Caco-2 (cell line): Measurements from ENCODE around the gene ADRA1B. TPM values are rescaled to one million over a fixed set of nuclear protein-coding genes. Genes with fewer than 3 reads are reported as not detected.

ENCODE experiments used
- BruUV-seq: library from RNA; stranded (reverse); fragments of 400-500 nt; replicated peaks from 2 replicates; lab custom pipeline; 2021; lab: Mats Ljungman, UMichigan
- CTCF ChIA-PET: fragments of 300-600 bp; sonication (Branson Sonifier 250); formaldehyde crosslinking; loops from one replicate; lab custom pipeline; 2022; ENCODE audit warnings: antibody characterized with exemption; lab: Charles Lee
- POLR2A ChIA-PET: fragments of 300-600 bp; sonication (Branson Sonifier 250); formaldehyde crosslinking; loops from one replicate; lab custom pipeline; 2022; ENCODE audit warnings: antibody characterized with exemption; lab: Charles Lee
- DNase-seq, 2 experiments: peaks; one replicate each; pipeline versions ENCODE4 v3.0.0 to v3.0.0-alpha.2; 2020 to 2022
- H3K27me3 ChIP-seq: replicated peaks from 2 replicates; pipeline ENCODE4 v1.6.0; 2011; ENCODE audit warnings: low read length; ENCODE audit not compliant: control insufficient read depth, insufficient read depth
- H3K36me3 ChIP-seq: 2 replicates; pipeline ENCODE4 v1.5.1; 2011; ENCODE audit warnings: low read length; ENCODE audit not compliant: control insufficient read depth, insufficient read depth
- H3K4me1 ChIP-seq: fragments of 250-450 bp; sonication (Bioruptor Pico); 2 replicates; pipeline ENCODE4 v1.5.1; 2020; ENCODE audit warnings: mild to moderate bottlenecking
- H3K4me3 ChIP-seq: 2 replicates; pipeline ENCODE4 v1.5.1; 2011; ENCODE audit warnings: low read depth, mild to moderate bottlenecking, control low read depth, low read length
- H3K9me3 ChIP-seq: fragments of 250-450 bp; sonication (Bioruptor Pico); 2 replicates; pipeline ENCODE4 v1.5.1; 2020; ENCODE audit warnings: mild to moderate bottlenecking, moderate library complexity
- H3K27ac Mint-ChIP-seq: one replicate; pipeline ENCODE4 v1.8.0; 2022; ENCODE audit warnings: mixed read lengths; ENCODE audit not compliant: unreplicated experiment
- H3K27me3 Mint-ChIP-seq: one replicate; pipeline ENCODE4 v1.8.0; 2022; ENCODE audit warnings: mixed read lengths; ENCODE audit not compliant: insufficient read depth, unreplicated experiment
- H3K36me3 Mint-ChIP-seq: one replicate; pipeline ENCODE4 v1.8.0; 2022; ENCODE audit warnings: mild to moderate bottlenecking, mixed read lengths; ENCODE audit not compliant: insufficient read depth, unreplicated experiment
- H3K4me1 Mint-ChIP-seq: one replicate; pipeline ENCODE4 v1.8.0; 2022; ENCODE audit warnings: low read depth, mixed read lengths; ENCODE audit not compliant: unreplicated experiment
- H3K4me3 Mint-ChIP-seq: one replicate; pipeline ENCODE4 v1.8.0; 2022; ENCODE audit warnings: mild to moderate bottlenecking, moderate library complexity, mixed read lengths; ENCODE audit not compliant: unreplicated experiment
- H3K9me3 Mint-ChIP-seq: one replicate; pipeline ENCODE4 v1.8.0; 2022; ENCODE audit warnings: mixed read lengths; ENCODE audit not compliant: unreplicated experiment
- intact Hi-C: fragments of 100-400 bp; cut with micrococcal nuclease; formaldehyde crosslinking; loops from one replicate; pipeline ENCODE4 v1.10.0; 2022; ENCODE audit not compliant: unreplicated experiment
- total RNA-seq: library from RNA; stranded (reverse); gene quantifications from 2 replicates; pipeline ENCODE4 v1.2.3, GENCODE V29; 2022
- TF ChIP-seq, protein P1 (sequence below), 2 experiments: fragments of 200-600 bp in 1 of 2; IDR thresholded peaks; 1 replicate in 1 of 2; 2 replicates in 1 of 2; pipeline versions ENCODE4 v1.5.1 to v1.8.0; 2011 to 2022; ENCODE audit warnings: antibody characterized with exemption in 1 of 2, control low read depth in 1 of 2, inconsistent platforms in 1 of 2, low read depth in 1 of 2, low read length in 1 of 2, mild to moderate bottlenecking in 1 of 2, moderate library complexity in 1 of 2; ENCODE audit not compliant: insufficient read depth in 1 of 2, severe bottlenecking in 1 of 2, unreplicated experiment in 1 of 2

Gene ADRA1B
- total RNA-seq, 1 experiment from 2014 or later: not detected

DNA sequence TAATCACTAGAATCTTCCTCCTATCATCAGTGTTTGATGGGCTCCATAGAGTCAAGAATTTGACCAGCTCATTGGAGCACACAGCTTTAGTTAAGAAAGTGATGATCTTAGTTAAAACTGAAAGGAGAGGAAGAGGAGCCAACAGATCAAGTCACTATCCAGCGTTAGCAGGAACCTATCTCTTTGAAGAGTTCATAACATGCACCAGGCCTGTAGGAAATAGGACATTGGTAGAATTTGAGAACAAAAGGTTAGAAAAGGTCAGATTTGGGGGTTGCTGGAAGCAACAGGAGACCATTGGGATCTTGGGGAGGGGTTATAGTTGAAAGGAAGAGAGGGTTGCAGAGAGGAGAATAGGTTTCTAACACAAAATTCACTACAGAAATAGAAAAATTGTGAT lies 11.4 kb upstream of the ADRA1B start:
- intact Hi-C loops: no loop called here
- Histone ChIP-seq H3K36me3 (no peaks in the 10 kb centered on the region), H3K27me3 (peaks cover 1% of the 10 kb centered on the region; the same call in 1 of the 2 replicates), H3K4me3 (no peak overlapping the region), H3K9me3 (no peaks in the 10 kb centered on the region), H3K4me1 (no peaks in the 10 kb centered on the region)
- Mint-ChIP-seq H3K4me1 (no peaks in the 10 kb centered on the region), H3K36me3 (no peaks in the 10 kb centered on the region), H3K4me3 (no peak overlapping the region), H3K9me3 (no peaks in the 10 kb centered on the region), H3K27ac (no peak overlapping the region), H3K27me3 (peaks cover 5% of the 10 kb centered on the region)
- TF ChIP-seq, protein P1, sequence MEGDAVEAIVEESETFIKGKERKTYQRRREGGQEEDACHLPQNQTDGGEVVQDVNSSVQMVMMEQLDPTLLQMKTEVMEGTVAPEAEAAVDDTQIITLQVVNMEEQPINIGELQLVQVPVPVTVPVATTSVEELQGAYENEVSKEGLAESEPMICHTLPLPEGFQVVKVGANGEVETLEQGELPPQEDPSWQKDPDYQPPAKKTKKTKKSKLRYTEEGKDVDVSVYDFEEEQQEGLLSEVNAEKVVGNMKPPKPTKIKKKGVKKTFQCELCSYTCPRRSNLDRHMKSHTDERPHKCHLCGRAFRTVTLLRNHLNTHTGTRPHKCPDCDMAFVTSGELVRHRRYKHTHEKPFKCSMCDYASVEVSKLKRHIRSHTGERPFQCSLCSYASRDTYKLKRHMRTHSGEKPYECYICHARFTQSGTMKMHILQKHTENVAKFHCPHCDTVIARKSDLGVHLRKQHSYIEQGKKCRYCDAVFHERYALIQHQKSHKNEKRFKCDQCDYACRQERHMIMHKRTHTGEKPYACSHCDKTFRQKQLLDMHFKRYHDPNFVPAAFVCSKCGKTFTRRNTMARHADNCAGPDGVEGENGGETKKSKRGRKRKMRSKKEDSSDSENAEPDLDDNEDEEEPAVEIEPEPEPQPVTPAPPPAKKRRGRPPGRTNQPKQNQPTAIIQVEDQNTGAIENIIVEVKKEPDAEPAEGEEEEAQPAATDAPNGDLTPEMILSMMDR (IDR thresholded peaks at IDR 0.05; ENCODE audit: insufficient read depth in 1 of 2, low read depth in 1 of 2, low read length in 1 of 2, severe bottlenecking in 1 of 2, unreplicated experiment in 1 of 2): no peak
- BruUV-seq: no TSS peak
- CTCF ChIA-PET: no interaction called here
- POLR2A ChIA-PET: no interaction called here
- no peak for DNase-seq

DNA sequence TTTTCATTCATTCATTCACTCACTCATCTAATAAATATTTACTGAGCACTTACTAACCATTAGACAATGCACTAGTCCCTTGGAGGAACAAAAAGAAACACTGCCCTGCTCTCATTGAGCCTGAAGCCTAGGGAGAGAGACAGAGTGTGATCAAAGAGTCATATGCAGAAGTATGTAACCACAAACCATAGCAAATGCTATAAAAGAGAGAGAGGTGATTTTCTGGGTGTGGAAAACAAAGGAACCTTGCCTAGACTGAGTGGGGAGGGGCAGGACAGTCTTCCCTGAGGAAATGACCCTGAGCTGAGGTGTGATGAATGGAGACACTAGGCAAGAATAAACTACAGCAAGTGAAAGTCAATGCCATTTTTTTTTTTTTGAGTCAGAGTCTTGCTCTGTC lies 10.8 kb upstream of the ADRA1B start:
- H3K4me3 Mint-ChIP-seq: no peak overlapping the region
- H3K36me3 Mint-ChIP-seq: no peaks in the 10 kb centered on the region
- Histone ChIP-seq H3K27me3 (peaks cover 1% of the 10 kb centered on the region; the same call in 1 of the 2 replicates), H3K36me3 (no peaks in the 10 kb centered on the region), H3K4me1 (no peaks in the 10 kb centered on the region), H3K9me3 (no peaks in the 10 kb centered on the region), H3K4me3 (no peak overlapping the region)
- DNase-seq: no peak
- ChIA-PET CTCF (no interaction called here), POLR2A (no interaction called here)
- TF ChIP-seq, protein P1 (IDR thresholded peaks at IDR 0.05; ENCODE audit: insufficient read depth in 1 of 2, low read depth in 1 of 2, low read length in 1 of 2, severe bottlenecking in 1 of 2, unreplicated experiment in 1 of 2): no peak
- no peaks in the 10 kb centered on the region for H3K4me1 Mint-ChIP-seq
- H3K27me3 Mint-ChIP-seq: peaks cover 5% of the 10 kb centered on the region
- no peak overlapping the region for H3K27ac Mint-ChIP-seq
- no TSS peak for BruUV-seq
- H3K9me3 Mint-ChIP-seq: no peaks in the 10 kb centered on the region
- intact Hi-C loops: no loop called here

DNA sequence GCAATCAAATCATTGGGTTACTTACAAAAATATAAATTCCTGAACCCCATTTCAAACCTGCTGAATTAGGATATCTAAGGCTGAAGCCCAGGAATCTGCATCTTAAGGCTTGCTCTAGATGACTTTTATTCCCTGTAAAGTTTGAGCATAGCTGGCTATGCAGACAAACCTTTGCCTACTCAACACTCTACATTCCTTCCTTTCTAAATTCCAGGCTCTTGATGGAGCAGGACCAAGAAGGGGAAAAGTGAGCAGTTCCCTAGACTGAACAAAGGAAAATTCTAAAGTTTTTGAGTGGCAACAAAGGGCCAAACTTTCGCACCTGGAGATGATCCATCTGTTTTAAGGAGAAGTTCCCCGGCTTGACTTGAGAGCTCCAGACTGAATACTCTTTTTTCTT lies 9.8 kb upstream of the ADRA1B start:
- Mint-ChIP-seq H3K4me3 (no peak overlapping the region), H3K9me3 (no peaks in the 10 kb centered on the region), H3K27me3 (peaks cover 8% of the 10 kb centered on the region), H3K27ac (no peak overlapping the region), H3K36me3 (no peaks in the 10 kb centered on the region), H3K4me1 (no peaks in the 10 kb centered on the region)
- no peaks in the 10 kb centered on the region for H3K9me3 ChIP-seq
- no peak overlapping the region for H3K4me3 ChIP-seq
- TF ChIP-seq, protein P1 (IDR thresholded peaks at IDR 0.05; ENCODE audit: insufficient read depth in 1 of 2, low read depth in 1 of 2, low read length in 1 of 2, severe bottlenecking in 1 of 2, unreplicated experiment in 1 of 2): no peak
- no peaks in the 10 kb centered on the region for H3K36me3 ChIP-seq
- no peak for DNase-seq
- intact Hi-C loops: no loop called here
- POLR2A ChIA-PET: no interaction called here
- H3K4me1 ChIP-seq: no peaks in the 10 kb centered on the region
- CTCF ChIA-PET: no interaction called here
- peaks cover 1% of the 10 kb centered on the region; the same call in 1 of the 2 replicates for H3K27me3 ChIP-seq
- BruUV-seq: no TSS peak
